Fibroblast of the conjunctiva (primary cell): Measurements from ENCODE around the gene DNAJC18.
"Not testable (repeated sequence)": the region's sequence is repeated elsewhere in the genome, so short reads cannot be mapped to it uniquely, and the experiment has no call there.

Experiments used
- DNase-seq: peaks from one replicate; pipeline ENCODE4 v3.0.0-alpha.2; 2010; ENCODE audit warnings: low read depth

DNAJC18 gene

DNA sequence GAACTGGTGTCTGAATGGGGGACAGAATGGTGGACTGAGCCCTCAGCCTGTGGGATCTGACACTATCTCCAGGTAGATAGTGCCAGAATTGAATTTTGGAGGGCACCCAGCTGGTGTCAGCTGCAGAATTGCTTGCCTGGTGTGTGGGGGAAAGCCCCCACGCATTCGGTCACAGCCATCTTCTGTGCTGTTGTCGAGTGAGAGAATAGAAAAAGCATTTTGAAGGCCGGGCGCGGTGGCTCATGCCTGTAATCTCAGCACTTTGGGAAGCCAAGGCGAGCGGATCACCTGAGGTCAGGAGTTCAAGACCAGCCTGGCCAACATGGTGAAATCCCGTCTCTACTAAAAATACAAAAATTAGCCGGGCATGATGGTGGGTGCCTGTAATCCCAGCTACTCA is 52.4 kb downstream of the DNAJC18 start:
- DNase-seq = not testable (repeated sequence)

- no peak for DNase-seq
Measured at GRCh38 chr5:139386050-139386438, 53.3 kb downstream of the DNAJC18 start.

DNA sequence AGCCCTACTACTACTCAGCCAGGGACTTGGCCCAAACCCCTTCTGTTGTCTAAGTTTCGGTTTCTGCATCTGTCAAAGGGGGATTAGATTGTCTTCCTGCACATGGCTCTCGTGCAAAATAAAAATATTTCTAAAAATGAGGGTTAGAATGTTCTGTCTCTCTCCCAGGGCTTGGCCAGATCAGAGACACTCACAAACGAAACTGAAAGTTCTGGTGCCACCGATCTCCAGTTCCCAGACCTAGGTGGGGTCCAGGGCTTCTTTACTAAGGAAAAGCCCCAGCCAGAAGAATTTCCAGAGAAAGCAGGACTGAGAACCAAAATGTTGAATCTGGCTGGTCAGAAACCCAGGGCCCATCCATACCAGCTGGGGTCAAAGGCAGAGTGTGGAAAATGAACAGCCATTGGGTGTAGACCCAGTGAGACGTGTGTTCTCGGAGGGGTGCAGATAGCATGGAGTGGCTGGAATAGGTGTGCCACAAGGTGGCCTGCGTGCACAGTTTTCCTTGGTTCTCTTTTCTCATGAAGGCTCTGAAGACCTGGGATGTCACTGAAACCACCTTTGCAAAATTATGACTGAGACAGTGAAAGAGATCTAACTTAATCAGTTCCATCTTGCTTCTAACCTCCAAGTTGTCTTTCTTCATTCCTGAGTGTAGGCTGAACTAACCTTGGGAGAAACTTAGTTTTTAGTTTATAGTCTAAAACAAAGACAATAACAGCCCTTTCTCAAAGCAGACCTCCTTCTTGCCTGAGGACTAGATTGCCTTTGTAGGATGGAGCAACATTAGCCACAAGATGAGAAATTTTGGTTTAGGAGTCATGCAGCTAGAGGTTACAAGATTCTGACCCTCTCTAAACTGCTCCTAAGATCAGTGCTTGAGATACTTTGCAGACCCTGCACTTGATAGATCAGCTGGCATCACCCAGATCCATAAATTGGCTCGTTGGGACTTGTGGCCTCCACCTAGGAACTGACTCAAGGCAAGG is 54.0 kb downstream of the DNAJC18 start:
- no peak for DNase-seq

DNA sequence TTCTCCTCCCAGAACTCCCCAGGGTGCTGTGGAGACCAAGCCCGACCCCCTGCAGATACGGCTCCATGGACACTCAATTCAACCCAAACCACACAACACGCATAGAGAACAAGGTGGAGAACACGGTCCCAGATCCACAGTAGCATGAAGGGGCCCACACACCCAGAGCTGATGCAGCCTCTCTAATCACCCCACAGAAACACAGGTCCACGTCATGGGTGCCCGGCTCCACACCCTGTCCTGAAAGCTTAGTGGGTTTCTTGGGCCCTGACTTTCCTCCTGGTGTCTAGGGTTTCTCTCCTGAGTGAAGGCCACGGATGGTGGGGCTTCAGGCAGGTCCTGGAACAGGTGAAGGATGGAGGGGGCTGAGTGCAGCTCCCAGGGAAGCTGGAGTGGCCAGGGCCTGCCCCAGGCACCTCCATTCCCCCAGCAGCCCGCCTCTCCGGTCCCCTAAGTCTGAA is 54.7 kb downstream of the DNAJC18 start:
- no peak for DNase-seq

DNA sequence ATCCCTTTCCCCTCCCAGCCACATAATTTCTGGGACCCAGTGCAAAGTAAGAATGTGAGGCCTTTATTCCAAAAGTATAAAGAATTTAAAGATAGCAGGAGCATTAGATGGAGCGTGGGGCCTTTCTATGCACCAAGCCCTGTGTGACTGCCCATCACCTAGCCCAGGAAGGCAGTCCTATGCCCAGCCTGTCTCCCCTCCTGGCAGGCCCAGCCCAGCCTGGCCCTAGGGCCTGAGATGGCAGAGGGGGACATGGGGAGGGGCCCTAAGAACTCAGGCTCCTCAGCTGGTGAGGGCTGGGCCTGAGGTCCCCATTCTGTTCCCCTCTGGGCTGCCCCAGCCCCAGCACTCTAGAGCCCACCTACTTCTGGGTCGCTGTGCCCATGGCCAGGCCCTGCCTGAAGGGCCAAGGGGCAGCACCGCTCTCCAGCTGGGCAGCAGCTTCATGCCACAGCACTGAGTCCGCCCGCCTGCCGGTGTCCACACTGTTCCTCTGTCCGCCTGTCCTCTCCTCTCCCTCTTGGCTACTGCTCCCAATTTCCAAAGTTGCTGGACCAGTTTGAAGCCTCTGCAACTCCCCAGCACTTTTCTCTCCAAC is 55.2 kb downstream of the DNAJC18 start:
- DNase-seq = no peak

- DNase-seq = no peak
Measured at GRCh38 chr5:139383275-139383992, 55.9 kb downstream of the DNAJC18 start, which contains the start of gene SLC23A1. Gene SLC23A1 (minus strand): TSS chr5:139383297. CDS start chr5:139383253, 44 bp downstream.

DNA sequence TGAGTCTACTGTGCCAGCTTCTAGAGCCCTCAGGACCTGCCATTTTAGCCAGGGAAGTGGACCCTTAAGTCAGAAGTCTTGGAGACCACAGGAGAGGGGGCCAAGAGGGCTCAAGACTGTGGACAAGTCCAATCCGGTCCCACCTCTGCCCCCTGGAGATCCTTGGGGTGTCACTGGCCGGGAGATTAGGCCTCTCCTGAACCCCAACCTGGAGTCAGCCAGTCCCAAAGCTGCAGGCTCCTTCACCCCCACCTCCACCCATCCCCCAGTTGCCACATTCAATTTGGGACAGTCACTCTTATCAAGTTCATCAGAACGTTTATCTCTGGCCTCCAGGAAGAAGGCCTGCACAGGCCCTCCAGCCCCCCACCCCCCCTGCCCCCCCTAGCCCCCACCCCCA is 56.5 kb downstream of the DNAJC18 start:
- DNase-seq = no peak

- no peak for DNase-seq
Measured at GRCh38 chr5:139381837-139382761, 57.2 kb downstream of the DNAJC18 start.

DNA sequence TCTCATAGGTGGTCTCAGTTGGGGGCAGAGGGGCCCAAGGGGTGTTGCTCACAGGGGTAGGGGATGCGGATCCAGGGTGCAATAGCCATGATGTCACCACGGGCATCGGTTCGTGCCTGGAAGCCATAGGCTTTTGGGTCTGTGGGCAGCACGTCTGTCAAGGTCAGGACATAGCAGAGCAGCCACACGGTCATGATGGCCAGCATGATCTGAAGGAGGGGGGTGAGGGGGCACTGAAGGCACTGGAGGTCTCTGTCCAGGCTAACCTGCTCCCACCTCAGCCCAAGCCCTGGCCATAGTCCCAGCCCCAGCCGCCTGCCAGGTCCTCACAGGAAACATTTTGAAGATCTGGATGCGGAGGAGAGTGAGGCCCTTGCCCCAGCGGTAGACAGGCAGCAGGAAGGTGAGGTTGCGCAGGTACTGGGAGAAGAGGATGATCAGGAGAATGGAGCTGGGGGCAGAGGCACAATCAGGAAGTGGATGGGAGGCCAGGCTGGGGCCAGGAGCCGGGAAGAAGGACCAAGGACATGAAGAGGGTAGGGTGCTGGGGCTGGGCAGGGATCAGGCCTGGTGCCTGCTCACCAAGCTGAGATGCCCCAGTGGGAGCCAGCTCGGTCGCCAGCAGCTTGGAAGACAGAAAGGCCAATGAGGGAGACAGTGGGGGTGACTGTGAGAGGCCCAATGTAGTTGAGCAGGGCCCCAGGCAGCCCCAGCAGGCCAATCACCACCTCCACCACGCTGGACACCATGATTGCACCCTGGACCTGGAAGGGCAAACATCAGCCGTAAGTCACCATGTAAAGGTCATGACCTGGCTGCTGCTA is 59.5 kb downstream of the DNAJC18 start:
- DNase-seq = no peak

- no peak for DNase-seq
Measured at GRCh38 chr5:139378941-139379361, 60.4 kb downstream of the DNAJC18 start.

DNA sequence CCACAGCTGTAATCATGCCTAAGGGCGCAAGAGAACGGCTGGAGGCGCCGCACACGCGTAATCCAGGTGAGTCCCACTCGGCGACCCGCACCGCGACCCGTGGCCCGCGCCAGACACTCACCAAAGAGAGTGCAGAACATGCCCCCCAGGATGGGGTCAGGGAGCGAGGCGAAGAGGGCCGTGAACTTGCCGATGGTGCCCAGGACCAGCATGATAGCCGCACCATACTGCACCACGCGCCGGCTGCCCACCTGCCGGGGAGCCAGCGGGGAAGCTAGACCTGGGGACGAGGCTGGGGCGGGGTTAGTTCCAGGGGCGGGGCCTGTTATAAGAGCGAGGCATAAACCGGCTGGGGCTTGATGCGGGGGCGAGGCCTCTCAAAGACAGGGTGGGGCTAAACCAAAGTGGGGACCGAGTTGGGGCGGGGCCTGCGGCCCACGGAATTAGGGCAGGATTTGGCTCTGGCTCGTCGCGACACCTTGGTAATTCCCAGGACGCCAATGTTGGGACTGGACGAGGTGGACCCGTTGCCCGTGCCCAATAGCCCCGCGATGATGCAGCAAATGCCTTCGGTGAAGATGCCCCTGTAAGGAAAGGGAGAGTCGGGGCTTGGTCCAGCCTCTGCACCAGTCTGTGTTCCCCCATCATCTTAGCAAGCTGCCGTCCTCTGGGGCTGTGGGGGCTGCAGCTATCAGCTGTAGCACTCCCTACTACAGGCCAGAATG is 61.1 kb downstream of the DNAJC18 start:
- no peak for DNase-seq

GRCh38 chr5:139377226-139377625 is 62.1 kb downstream of the DNAJC18 start:
- no peak for DNase-seq

GRCh38 chr5:139376364-139376763 is 63.0 kb downstream of the DNAJC18 start:
- DNase-seq = no peak

DNA sequence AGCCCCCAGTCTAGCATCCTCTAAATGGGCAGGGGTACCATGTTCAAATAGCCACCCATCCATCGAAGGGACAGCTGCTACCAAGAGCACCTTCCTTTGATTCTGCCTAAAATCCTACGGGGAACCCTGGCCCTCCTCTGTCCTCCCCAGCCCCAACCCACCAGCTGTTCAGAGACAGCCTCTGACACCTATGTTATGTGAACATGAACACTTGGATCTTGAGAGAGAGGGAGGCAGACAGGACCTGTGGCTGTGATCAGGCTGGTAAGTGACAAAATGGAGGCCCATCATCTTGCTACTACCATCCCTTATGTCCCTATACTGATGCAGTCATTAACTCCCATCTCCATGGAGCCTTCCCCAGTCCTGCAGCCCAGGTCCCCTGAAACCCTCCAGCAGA is 64.4 kb downstream of the DNAJC18 start:
- DNase-seq = no peak

GRCh38 chr5:139371482-139372435 is 67.6 kb downstream of the DNAJC18 start:
- DNase-seq = no peak

DNA sequence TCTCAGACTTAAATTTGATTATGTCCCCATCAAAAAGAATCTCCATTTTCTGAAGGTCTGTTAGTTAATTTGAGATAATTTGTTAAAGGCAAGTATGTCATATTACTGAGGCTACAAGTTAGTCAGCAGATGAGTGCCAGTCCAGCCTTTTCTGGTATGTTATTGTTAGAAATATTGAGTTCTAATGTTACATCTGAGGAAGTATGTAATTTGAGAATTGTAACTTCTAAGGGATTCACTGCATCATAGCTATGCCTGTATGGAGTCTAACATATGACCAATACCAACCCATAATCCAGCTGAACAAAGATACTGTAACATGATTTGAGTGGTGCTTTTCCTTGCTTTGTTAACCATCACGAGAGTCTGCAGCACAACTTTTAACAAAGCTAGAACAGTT is 70.1 kb downstream of the DNAJC18 start:
- DNase-seq = peak; percentile 45

DNA sequence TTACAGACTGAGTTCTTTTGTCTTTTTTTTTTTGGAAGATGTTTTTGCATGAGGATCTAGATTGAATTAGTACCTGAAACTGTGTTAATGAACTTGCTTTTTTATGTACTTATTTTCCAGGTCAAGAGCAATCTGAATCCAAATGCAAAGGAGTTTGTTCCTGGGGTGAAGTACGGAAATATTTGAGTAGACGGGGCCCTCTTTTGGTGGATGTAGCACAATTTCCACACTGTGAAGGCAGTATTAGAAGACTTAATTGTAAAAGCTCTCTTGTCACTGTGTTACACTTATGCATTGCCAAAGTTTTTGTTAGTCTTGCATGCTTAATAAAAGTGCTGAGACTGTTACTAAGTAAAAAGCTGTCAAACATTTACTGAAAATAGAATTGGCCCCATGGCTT is 70.7 kb downstream of the DNAJC18 start:
- DNase-seq = no peak

DNA sequence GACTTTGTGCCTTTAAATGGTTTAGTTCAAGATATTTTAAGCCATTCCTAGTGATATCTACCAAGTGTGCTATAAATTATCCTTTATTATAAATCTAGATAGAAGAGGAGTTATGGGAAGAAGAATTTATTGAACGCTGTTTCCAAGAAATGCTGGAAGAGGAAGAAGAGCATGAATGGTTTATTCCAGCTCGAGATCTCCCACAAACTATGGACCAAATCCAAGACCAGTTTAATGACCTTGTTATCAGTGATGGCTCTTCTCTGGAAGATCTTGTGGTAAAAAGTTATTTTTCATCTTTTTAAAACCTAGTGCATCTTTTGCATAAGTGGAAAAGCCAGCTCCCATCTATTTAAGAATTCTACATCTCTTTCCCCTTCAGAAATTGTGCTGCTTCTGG is 74.9 kb downstream of the DNAJC18 start:
- DNase-seq = no peak

GRCh38 chr5:139363937-139364336 is 75.4 kb downstream of the DNAJC18 start:
- DNase-seq = no peak
